Transverse colon (tissue), 4 donors: ENCODE measurements around the gene ERP27.

Experiments used
- CTCF ChIP-seq, 5 experiments: fragments of 200-600 bp in 3 of 5; fragments of 450-650 bp in 2 of 5; sonication (generic) in 3 of 5; IDR thresholded peaks; 1 replicate in 2 of 5; 2 replicates in 3 of 5; pipeline ENCODE4 v1.5.1; 2016 to 2017; ENCODE audit warnings: antibody characterized with exemption in 5 of 5, inconsistent platforms in 3 of 5, mild to moderate bottlenecking in 2 of 5, moderate library complexity in 1 of 5
- EP300 ChIP-seq: sonication (generic); formaldehyde crosslinking; IDR thresholded peaks from one replicate; pipeline ENCODE4 v1.6.1; 2017; ENCODE audit warnings: antibody characterized with exemption, low read depth
- POLR2AphosphoS5 ChIP-seq, 3 donors: sonication (generic); formaldehyde crosslinking; IDR thresholded peaks; one replicate each; pipeline ENCODE4 v1.6.1; 2016; ENCODE audit warnings: antibody characterized with exemption in 3 of 3

DNA sequence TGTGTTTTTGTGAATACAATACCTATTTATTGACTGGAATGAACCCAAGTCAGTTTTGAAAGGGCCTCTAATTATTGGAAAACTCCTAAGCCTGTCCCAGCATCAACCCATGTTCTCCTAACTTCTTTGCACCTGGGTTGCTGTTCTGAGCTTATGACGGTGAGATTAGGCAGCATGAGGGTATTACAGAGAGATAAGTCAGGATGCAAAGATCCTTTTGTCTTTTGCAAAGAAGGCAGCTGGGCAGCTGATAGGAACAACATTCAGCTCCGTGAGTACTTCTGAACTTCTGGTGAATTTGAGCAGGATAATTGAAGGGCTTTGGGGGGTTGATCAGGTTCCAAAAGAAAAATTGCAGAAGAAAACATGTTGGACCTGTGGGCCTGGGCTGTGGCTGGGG, 34.5 kb upstream of the ERP27 start, which contains the start of gene PDE6H:
- TF ChIP-seq POLR2AphosphoS5 (IDR thresholded peaks at IDR 0.05), result no peak
- TF ChIP-seq CTCF (IDR thresholded peaks at IDR 0.05), result no peak
- no peak for TF ChIP-seq EP300
